GM19455 (cell line): ENCODE data around the gene HYAL2.
"Not testable (repeated sequence)": the region's sequence is repeated elsewhere in the genome, so short reads cannot be mapped to it uniquely, and the experiment has no call there.

Source experiments
- ATAC-seq: cut with Tn5 transposase; IDR thresholded peaks from one replicate; pipeline ENCODE4 v1.9.1; 2021; ENCODE audit not compliant: unreplicated experiment

HYAL2 gene

DNA sequence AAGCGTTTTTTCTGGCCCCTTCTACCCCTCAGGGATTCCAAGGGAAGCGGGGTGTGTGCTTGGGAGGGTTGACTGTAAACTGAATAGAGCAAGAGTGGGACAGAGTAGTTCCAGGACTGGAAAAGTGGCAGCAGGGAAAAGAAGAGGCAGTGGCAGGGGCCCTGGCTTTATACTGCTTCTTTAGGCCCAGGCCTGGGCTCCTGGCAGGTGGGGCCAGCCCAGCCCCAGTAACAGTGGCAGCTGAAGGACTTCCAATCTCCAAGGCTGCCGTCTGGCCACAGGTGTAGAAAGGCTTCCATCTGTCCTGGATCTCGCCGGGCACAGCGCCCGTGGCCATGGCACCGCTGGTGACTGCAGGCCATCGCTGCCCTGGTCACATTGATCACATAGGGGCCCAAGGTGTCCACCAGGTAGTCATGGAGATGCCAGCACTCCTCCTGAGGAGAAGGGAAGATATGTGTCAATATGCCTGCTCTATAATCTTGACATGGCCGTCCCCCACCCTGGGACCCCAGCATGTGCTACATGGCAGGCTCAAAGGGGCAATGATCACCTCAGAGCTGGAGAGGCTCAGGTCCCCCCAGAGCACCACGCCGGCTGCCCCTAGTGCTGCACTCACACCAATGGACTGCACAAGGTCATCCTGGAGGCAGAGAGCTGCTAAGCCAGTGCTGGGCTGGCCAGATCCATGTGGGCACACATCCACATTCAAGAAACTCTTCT is 29.3 kb downstream of the HYAL2 start:
- no peak for ATAC-seq

DNA sequence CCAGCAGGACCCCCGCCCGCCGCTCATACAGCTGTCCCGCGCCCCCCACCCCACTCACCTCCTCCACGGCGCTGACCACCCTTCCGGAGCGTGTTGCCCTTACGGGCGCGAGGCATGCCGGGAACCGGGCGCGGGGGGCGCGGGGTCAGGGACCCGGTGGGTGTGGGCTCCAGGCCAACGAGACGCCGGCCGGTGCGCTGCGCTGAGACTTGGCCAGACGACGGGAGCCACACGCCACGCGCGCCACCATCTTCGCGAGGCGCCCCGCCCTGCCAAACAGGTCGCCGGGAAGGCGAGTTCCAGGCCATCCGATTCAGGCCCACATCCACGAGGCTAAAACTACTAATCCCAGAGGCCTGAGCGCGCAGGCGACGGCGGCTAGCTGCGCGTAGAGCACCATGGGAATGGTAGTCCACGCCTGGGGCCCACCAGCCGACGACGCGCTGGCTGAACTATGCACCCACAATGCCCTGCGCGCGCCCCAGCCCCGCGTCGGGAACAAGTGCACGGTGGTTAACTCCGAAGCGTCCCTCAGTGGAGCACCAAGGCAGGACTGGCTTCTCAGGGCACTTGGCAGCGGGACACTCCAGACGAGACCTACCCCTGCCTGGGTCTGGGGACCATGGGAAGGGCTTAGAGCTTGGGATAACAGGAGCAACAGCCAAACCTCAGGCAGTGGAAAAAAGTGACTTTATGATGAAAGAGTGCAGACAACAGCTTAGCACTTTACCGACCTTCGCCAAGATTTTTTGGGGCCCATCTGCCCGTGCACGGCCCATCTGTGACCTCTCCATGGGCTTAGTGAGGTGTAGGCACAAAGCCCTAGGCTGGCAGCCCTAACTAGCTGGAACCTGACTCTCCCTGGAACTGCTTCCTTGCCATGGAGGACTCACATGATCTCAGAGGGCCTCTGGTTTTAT is 30.1 kb downstream of the HYAL2 start, which contains the start of gene IFRD2:
IFRD2 (minus strand) TSS at position 271 of the 920 bp plus-strand sequence; CDS start at position 116, 155 bp downstream.
- peak; percentile 93 for ATAC-seq

GRCh38 chr3:50290161-50290641 is 32.3 kb downstream of the HYAL2 start:
- ATAC-seq, result no peak

DNA sequence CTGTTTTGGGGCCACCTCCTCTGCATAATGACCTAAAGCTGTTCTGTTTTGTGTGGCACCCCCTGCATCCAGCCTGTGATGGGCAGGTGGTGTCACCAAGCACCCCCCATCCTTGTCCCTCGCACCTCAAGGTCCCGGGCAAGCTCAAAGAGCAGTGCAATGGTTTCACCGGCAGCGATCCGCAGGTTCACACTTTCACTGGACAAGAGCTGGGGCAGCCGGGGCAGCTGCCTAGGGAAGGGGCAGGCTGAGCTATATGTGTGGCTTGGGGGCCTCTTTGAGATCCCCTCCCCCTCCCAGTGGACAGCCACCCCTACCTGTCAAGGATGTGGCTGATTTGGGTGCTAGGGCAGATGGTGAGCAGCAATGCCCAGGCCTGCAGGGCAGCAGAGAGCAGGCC is 33.4 kb downstream of the HYAL2 start:
- ATAC-seq, result no peak

GRCh38 chr3:50288387-50289007 is 34.0 kb downstream of the HYAL2 start:
- no peak for ATAC-seq

GRCh38 chr3:50287262-50287661 is 35.3 kb downstream of the HYAL2 start:
- no peak for ATAC-seq

DNA sequence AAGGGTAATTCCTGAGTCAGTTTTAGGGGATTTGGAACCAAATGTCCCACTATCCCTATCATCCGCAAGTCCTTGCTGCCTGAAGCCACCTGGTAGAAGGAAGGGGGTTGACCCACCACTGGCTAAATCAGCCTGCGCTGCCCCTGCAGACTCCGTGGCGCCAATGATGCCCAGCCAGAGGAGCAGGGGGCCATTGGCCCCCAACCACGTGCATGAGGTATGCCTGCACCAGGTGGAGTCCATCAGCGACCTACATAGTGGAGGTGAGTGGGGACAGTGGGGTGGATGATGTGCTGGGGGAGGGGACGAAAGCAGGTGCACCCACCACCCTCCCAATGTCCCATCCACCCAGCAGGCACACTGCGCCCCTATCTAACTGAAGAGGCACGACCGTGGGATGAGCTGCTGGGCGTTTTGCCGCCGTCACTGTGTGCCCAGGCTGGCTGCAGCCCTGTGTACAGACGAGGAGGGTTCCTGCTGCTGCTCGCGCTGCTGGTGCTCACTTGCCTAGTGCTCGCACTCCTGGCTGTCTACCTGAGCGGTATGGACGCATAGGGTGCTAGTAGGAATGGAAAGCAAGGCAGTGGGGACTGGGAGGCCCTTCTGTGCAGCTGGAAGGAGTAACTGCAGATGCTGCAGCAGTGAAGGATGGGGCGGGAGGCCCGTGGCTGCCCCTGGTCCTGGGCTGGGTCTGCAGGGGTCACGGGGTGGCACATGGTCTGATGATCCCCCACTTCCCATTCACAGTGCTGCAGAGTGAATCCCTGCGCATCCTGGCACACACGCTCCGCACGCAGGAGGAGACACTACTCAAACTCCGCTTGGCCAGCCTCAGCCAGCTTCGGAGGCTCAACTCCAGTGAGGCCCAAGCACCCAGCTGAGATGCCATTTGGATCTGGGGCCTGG is 36.0 kb downstream of the HYAL2 start:
- ATAC-seq, result no peak

DNA sequence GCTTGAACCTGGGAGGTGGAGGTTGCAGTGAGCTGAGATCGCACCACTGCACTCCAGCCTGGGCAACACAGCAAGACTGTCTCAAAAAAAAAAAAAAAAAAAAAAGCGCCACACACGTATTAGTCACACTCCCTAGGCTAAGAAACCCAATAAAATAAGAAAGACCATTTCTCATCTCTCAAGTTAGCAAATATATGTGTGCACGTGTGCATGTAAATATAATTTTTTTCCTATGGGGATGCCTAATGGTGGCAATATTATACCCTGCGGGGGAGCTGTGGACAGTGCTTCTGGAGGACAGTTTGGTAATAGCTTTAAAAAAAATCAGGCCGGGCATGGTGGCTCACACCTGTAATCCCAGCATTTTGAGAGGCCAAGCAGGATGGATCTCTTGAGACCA is 38.4 kb downstream of the HYAL2 start:
- not testable (repeated sequence) for ATAC-seq

- ATAC-seq, result no peak
These were observed 43.1 kb downstream of the HYAL2 start for GRCh38 chr3:50279255-50280016.

- ATAC-seq, result no peak
These were observed 43.7 kb downstream of the HYAL2 start, which contains the start of gene LSMEM2 for GRCh38 chr3:50278880-50279224. TSS of gene LSMEM2 (plus strand) at chr3:50279087. CDS start at chr3:50279114, 27 bp downstream.

- no peak for ATAC-seq
These were observed 44.2 kb downstream of the HYAL2 start for GRCh38 chr3:50278123-50278879.

GRCh38 chr3:50276762-50277101 is 45.8 kb downstream of the HYAL2 start:
- ATAC-seq, result no peak

GRCh38 chr3:50275996-50276761 is 46.4 kb downstream of the HYAL2 start:
- no peak for ATAC-seq

DNA sequence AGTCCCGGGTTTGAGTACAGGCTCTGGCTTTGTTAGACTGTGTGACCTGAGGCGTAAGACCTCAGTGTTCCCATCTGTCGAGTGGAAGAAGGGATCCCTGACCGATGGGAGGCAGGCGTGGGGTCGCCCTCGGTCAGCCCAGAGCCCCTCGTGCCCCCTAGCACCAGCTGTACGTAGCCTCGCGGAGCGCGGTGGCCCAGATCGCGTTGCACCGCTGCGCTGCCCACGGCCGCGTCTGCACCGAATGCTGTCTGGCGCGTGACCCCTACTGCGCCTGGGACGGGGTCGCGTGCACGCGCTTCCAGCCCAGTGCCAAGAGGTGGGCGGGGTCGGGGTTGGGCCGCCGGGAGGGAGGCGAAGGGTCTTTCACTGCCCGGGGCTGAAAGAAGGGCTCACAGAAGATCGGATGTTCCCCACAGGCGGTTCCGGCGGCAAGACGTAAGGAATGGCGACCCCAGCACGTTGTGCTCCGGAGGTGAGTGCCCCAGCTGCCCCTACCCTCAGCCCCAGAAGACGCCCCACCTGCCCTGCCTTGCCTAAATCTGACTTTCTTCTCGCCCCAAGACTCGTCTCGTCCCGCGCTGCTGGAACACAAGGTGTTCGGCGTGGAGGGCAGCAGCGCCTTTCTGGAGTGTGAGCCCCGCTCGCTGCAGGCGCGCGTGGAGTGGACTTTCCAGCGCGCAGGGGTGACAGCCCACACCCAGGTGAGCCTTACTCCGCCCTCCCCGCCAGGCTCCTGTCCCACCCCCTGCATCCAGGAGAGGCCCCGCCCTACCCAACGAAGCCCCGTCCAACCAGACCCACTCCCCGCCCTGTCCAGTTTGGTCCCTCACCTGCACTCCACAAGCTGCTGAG is 47.2 kb downstream of the HYAL2 start:
- no peak for ATAC-seq

- no peak for ATAC-seq
These were observed 48.0 kb downstream of the HYAL2 start for GRCh38 chr3:50274371-50275104.

DNA sequence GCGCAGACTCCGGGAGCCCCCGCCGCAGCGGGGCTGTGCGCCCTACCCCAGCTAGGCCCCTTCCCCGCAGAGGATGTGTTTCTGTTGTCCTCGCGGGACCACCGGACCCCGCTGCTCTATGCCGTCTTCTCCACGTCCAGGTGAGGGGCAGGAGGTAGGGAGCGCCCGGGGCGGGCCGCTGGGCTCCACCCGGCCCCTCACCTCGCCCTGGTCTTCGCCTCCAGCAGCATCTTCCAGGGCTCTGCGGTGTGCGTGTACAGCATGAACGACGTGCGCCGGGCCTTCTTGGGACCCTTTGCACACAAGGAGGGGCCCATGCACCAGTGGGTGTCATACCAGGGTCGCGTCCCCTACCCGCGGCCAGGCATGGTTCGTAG is 48.9 kb downstream of the HYAL2 start:
- no peak for ATAC-seq
